ENCODE results near the gene AANAT. TPM values are rescaled to one million over a fixed set of nuclear protein-coding genes. Genes with fewer than 3 reads are reported as not detected.

AANAT gene
- total RNA-seq, 1 experiment from 2014 or later: not detected

DNA sequence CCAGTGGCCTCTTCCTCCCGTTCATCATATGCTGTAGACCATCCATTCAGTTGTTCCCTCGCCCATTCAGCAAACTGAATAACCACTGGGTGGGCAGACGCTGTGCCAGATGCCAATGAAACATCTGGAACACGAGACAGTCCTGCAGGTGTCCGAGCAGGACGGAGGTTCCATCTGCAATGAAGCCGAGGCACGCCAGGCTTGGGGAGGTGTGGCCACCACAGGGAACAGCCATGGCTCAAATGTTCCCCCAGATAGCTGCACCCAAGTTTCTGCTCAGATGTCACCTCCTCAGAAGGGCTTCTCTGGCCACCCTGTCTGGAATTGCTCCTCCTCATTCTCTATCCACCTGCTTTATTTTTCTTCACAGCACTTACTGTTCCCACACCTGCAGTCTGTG is 45.0 kb upstream of the AANAT start:
- CTCF ChIA-PET: interaction anchor here (0.8 kb wide), 1 partner anchor 24 kb away, joined by 3 read pairs; no protein-coding TSS in a partner anchor
- H3K4me3 Mint-ChIP-seq (ENCODE audit: low read depth, unreplicated experiment): no peak overlapping the region
- no TSS peak for BruUV-seq (replicated peaks)
- H3K27me3 Mint-ChIP-seq (ENCODE audit: unreplicated experiment): no peaks in the 10 kb centered on the region
- TF ChIP-seq, protein P1, sequence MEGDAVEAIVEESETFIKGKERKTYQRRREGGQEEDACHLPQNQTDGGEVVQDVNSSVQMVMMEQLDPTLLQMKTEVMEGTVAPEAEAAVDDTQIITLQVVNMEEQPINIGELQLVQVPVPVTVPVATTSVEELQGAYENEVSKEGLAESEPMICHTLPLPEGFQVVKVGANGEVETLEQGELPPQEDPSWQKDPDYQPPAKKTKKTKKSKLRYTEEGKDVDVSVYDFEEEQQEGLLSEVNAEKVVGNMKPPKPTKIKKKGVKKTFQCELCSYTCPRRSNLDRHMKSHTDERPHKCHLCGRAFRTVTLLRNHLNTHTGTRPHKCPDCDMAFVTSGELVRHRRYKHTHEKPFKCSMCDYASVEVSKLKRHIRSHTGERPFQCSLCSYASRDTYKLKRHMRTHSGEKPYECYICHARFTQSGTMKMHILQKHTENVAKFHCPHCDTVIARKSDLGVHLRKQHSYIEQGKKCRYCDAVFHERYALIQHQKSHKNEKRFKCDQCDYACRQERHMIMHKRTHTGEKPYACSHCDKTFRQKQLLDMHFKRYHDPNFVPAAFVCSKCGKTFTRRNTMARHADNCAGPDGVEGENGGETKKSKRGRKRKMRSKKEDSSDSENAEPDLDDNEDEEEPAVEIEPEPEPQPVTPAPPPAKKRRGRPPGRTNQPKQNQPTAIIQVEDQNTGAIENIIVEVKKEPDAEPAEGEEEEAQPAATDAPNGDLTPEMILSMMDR (IDR thresholded peaks at IDR 0.05; ENCODE audit: unreplicated experiment): no peak
- no peak overlapping the region for H3K27ac Mint-ChIP-seq (ENCODE audit: unreplicated experiment)
- no peaks in the 10 kb centered on the region for H3K9me3 Mint-ChIP-seq (ENCODE audit: low read depth, unreplicated experiment)
- H3K36me3 Mint-ChIP-seq (ENCODE audit: insufficient read depth, unreplicated experiment): no peaks in the 10 kb centered on the region
- peaks cover 5% of the 10 kb centered on the region for H3K4me1 Mint-ChIP-seq (ENCODE audit: low read depth, unreplicated experiment)
- intact Hi-C loops (cut with micrococcal nuclease; ENCODE audit: unreplicated experiment): no loop called here
- DNase-seq: no peak

DNA sequence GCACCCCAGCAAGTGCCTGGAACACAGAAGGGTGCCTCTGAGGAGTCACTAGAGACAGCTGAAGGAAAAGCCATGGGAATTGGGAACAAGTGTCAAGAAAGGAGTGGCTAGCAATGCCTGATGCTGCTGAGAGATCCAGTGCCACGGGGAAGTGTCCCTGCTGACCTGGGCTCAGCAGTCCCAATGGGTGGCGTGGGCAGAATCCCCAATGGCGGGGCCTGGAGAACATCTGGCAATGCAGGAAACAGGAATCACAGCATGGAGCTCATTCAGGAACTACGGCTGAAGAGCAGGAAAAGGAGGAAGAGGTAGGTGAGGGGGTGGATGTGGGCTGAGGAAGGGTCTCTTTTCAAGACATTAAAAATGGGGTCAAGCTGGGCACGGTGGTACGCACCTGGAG is 44.5 kb upstream of the AANAT start:
- intact Hi-C loops (cut with micrococcal nuclease; ENCODE audit: unreplicated experiment): no loop called here
- BruUV-seq (replicated peaks): no TSS peak
- CTCF ChIA-PET: interaction anchor here (0.8 to 1.3 kb wide), 2 partner anchors 24 to 36 kb away, joined by 3 to 5 read pairs; no protein-coding TSS in a partner anchor
- TF ChIP-seq, protein P1 (IDR thresholded peaks at IDR 0.05; ENCODE audit: unreplicated experiment): no peak
- Mint-ChIP-seq H3K4me1 (ENCODE audit: low read depth, unreplicated experiment) (peaks cover under 1% of the 10 kb centered on the region), H3K27ac (ENCODE audit: unreplicated experiment) (no peak overlapping the region), H3K4me3 (ENCODE audit: low read depth, unreplicated experiment) (no peak overlapping the region), H3K36me3 (ENCODE audit: insufficient read depth, unreplicated experiment) (no peaks in the 10 kb centered on the region), H3K9me3 (ENCODE audit: low read depth, unreplicated experiment) (no peaks in the 10 kb centered on the region), H3K27me3 (ENCODE audit: unreplicated experiment) (no peaks in the 10 kb centered on the region)
- no peak for DNase-seq

DNA sequence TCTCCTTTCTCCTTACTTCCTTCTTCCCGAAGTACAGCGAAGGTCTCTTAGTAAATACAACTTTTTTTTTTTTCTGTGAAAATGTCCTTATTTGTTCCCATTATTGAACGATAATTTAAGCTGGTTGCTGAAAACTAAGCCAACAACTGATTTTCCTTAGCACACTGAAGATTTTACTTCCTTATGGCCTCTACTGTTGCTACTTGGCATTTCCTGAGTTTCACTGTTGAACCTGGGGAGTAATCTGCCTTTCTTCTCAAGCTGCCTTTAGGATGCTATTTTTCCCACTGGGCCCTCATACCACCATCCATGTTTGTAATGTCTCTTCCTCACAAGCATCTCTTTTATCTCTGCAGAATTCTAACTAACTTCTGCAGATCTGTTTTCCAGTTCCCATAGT is 40.5 kb upstream of the AANAT start:
- H3K36me3 Mint-ChIP-seq (ENCODE audit: insufficient read depth, unreplicated experiment): no peaks in the 10 kb centered on the region
- intact Hi-C loops (cut with micrococcal nuclease; ENCODE audit: unreplicated experiment): no loop called here
- H3K27ac Mint-ChIP-seq (ENCODE audit: unreplicated experiment): no peak overlapping the region
- CTCF ChIA-PET: no interaction called here
- no peak overlapping the region for H3K4me3 Mint-ChIP-seq (ENCODE audit: low read depth, unreplicated experiment)
- BruUV-seq (replicated peaks): no TSS peak
- TF ChIP-seq, protein P1 (IDR thresholded peaks at IDR 0.05; ENCODE audit: unreplicated experiment): no peak
- DNase-seq: no peak
- H3K27me3 Mint-ChIP-seq (ENCODE audit: unreplicated experiment): no peaks in the 10 kb centered on the region
- no peaks in the 10 kb centered on the region for H3K9me3 Mint-ChIP-seq (ENCODE audit: low read depth, unreplicated experiment)
- no peaks in the 10 kb centered on the region for H3K4me1 Mint-ChIP-seq (ENCODE audit: low read depth, unreplicated experiment)

DNA sequence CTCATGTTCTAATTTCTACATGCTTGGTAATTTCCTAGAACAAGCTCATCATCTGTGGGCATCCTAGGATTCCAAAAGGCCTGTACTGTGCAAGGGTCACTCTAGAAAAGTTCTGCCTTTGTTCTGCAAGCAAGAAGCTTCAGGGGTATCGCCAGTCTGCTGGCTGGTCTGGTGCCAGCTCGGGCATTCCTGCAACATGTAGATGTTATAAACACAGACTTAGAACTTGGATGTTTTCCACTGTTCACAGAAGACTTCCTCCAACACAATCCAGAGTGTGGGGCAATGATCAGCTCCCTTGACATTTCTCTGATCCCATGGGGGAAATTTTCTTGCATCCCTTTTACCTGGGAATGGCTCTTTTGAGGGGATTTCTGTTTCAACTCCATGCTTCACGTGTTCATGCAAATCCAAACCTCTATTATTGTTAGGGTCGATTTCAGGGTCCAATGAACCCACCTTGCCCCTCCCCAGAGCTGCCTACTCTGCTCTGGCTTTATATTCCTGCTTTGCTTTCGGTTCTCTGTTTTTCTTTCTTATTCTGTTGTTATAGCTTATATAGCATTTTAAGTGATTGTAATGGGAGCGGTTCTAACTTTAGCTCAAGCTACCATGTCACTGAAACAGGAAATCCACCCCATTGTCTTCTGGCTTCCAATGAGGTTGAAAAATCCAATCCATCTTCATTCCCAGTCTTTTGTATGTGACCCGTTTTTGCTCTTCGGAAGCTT is 39.7 kb upstream of the AANAT start:
- CTCF ChIA-PET: no interaction called here
- Mint-ChIP-seq H3K4me3 (ENCODE audit: low read depth, unreplicated experiment) (no peak overlapping the region), H3K36me3 (ENCODE audit: insufficient read depth, unreplicated experiment) (no peaks in the 10 kb centered on the region), H3K9me3 (ENCODE audit: low read depth, unreplicated experiment) (no peaks in the 10 kb centered on the region), H3K27me3 (ENCODE audit: unreplicated experiment) (no peaks in the 10 kb centered on the region), H3K27ac (ENCODE audit: unreplicated experiment) (no peak overlapping the region), H3K4me1 (ENCODE audit: low read depth, unreplicated experiment) (no peaks in the 10 kb centered on the region)
- intact Hi-C loops (cut with micrococcal nuclease; ENCODE audit: unreplicated experiment): no loop called here
- BruUV-seq (replicated peaks): no TSS peak
- TF ChIP-seq, protein P1 (IDR thresholded peaks at IDR 0.05; ENCODE audit: unreplicated experiment): no peak
- no peak for DNase-seq
